ENCODE measurements around the gene EFCC1.
"Not testable (repeated sequence)": the region's sequence is repeated elsewhere in the genome, so short reads cannot be mapped to it uniquely, and the experiment has no call there.

EFCC1 gene

DNA sequence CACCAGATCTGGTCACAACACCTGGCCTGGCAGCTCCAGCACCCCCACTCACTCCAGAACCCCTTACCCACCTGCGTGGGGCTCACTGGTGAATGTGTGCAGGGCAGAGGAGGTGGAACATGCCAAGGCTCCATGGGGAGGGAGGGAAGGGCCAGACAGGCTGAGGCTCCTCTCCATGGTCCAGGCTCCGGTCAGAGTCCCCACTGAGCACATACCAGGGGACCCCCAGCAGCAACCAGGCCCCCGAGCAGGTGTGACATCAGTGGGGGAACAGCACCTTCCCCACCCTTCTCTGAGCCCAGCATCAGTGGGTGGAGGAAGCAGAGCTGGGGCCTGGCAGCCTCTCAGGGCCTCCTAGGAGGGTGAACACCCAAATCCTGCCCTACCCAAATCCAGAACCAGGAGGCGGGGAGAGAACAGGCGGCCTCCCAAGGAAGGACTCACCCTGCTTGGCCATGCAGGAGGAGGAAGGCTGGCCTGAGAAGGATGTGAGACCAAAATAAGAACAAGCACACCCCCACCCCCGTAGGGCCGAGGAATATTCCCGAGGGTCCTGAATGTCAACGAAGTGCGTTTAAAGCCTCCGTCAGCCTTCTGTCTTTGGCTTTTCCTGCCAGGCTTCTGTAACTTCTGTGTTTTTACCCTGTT lies 58.3 kb downstream of the EFCC1 start:
- no peak for DNase-seq

DNA sequence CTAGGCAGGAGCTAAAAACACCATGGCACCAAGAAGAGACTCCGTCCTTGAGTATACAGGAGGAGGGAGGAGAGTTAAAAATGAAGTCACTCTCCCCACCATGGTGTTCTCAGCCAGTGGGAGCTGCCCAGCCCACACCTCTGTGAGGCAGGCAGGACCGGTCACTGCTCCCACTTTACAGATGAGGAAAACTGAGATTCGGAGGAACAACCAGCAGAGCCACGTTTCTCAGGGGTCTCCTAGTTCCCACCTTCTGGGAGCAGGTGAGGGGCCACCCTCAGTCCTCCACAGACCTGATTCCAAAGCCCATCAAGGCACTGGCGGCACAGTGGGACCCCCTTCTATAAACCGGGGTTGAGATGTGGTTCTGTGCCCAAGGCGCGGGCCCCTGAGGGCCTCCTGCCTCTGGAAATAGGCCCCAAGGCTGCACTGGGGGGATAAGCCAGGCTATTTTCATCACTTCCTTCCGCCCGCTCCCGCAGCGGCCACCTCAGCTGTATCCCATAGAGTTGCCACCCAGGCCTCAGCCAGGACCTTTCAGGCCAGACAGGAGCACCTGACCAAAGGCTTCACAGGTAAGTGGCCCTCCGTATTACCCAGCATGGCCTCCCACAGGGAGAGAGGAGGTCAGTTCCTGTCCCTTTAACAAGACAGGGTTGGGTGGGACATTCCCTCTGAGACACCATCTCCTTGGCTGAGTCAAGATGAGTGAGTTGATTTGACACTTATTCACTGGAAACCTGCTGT lies 59.3 kb downstream of the EFCC1 start, which contains the start of gene GP9:
Gene GP9, plus strand, starts transcription at position 504 of the 747 bp plus-strand sequence. CDS start 961 bp downstream, outside the sequence.
- no peak for DNase-seq

DNA sequence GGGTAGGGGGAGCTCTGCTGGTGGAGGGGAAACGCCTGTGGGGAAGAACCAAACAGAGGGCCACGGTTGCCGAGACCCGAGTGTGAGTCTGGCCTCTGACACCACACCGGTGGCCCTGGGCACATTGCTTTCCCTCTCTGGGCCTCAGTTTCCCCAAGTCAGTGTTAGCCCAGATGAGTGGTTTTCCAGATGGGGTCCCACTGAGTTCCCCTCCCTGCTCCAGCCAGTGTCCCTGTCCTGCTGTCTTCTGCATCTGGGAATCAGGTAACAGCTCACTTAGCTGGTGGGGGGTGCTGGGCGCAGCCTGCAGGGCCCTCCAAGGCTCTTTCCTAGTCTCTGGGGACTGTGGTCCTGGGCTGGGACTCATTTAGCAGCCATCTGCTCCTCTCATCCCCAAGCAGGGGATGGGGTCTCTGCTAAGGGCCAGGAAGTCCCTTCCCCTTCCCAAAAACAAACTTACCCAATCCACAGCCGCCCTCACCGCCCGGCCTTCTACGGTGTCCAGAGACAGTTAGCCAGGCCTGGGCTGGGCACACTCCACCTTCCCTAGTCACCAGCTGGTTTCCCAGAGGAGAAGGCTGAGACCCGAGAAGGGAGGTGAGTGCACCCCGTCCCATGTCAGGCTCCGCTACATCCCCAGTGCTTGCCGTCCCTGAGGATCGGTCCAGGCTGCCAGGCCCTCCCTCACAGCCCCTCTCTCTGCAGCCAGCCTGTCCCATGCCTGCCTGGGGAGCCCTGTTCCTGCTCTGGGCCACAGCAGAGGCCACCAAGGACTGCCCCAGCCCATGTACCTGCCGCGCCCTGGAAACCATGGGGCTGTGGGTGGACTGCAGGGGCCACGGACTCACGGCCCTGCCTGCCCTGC lies 60.2 kb downstream of the EFCC1 start:
- DNase-seq: no peak

DNA sequence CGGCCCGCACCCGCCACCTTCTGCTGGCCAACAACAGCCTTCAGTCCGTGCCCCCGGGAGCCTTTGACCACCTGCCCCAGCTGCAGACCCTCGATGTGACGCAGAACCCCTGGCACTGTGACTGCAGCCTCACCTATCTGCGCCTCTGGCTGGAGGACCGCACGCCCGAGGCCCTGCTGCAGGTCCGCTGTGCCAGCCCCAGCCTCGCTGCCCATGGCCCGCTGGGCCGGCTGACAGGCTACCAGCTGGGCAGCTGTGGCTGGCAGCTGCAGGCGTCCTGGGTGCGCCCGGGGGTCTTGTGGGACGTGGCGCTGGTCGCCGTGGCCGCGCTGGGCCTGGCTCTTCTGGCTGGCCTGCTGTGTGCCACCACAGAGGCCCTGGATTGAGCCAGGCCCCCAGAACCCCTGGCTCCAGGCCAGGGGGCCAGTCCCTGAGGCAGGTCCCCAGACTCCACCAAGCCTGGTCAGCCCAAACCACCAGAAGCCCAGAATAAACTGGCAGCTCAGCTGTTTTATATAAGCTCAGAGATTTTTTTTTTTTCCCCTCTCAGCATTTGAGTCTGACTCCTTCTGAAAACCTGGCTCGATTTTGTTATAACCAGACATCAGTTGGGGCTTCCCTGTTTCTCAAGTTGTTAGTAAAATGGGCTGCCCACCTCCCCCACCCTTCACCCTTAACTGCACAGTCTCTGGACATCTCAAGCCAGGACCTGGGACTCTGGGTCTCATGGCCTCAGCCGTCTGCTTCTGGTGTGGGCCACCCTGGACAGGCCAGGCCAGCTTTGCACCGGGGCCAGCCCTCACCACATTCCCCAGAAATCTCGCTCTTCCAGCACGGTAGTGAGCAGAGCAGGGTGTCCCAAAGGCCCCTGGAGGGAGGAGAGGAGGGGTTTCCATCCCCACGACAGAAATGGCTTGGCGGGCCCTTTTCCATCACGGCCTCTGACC lies 61.1 kb downstream of the EFCC1 start:
- no peak for DNase-seq

DNA sequence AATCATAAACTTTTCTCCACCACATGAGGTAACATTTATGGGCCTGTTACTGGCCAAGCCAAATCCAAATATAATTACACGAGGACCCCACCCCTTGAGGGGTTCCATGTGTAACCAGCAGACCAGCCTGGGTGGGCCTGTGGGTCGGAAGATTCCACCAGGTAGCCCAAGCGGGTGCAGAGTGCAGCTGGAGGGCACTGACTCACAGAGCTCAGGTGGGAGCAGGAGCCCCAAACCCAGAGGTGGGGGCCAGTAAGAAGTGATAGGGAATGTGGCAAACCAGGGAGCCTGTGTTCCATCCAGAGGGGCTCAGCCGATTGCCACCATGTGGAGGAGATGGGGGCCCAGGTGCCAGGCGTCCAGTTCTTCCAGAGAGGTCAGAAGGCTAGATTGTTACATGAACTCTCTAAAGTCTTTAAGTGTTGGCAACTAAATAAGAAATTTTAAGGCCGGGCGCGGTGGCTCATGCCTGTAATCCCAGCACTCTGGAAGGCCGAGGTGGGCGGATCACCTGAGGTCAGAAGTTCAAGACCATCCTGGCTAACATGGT lies 62.1 kb downstream of the EFCC1 start:
- DNase-seq: no peak

DNA sequence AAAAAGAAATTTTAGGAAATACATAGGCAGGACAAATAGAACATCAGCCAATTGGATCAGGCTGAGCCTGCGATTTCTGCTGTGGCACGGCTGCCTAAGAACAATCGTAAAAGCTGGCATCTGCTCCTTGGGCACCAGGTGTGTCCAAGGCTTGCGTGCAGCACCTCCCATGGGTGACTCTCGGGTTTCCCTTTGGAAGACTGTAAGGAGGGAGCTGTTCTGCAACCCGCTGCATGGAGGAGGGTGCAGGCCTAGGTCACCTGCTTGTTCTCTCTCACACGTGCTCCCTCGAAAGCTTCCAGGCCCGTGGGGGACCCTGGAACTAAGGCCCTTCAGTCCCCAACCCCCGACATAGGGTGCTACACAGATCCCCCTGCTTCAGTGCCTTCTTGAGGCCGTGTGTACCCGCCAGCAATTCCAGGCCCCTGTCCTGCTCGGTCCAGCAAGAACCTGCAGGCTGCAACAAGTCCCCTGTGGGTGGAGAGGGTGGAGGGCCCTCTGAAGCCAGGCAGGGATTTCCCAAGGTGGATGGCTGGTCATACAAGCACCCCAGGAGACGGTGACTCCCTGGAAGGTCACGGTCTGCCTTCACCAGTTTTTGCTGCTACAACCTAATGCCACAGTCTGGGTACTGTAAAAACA lies 62.9 kb downstream of the EFCC1 start:
- DNase-seq: no peak

DNA sequence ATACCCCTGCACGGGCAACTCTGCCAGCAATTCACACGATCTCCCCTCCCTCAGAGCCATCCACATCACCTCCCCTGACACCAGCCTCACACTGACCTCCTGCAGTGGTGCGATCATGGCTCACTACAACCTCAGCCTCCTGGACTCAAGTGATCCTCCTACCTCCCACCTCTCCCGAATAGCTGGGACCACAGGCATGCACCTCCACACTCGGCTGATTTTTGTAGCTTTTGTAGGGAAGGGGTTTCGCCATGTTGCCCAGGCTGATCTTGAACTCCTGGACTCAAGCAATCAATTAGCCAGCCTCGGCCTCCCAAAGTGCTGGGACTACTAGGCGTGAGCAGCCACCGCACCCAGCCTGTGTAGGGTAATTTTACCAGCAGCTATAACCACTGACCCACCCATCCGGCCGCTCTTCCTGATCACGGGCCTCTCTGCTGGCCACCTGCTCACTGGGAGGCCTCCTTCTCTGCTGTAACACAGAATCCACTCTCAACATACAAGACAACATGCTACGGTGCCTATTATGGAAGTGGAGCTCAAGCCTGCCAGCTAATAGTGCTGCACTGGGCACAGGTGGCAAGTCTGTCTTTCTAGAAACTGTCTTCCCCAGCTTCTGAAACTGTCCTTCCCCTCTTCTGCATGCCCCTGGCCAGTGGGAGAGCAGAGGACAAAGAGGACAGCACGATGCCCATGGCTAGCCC lies 64.1 kb downstream of the EFCC1 start:
- no peak for DNase-seq

DNA sequence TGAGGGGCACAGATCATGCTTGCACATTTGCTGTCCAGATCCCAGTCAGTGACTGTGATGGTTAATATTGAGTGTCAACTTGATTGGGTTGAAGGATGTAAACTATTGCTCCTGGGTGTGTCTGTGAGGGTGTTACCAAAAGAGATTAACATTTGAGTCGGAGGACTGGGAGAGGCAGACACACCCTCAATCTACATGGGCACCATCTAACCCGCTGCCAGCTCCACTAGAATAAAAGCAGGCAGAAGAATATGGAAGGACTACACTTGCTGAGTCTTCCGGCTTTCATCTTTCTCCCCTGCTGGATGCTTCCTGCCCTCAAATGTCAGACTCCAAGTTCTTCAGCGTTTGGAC lies 64.6 kb downstream of the EFCC1 start:
- no peak for DNase-seq

DNA sequence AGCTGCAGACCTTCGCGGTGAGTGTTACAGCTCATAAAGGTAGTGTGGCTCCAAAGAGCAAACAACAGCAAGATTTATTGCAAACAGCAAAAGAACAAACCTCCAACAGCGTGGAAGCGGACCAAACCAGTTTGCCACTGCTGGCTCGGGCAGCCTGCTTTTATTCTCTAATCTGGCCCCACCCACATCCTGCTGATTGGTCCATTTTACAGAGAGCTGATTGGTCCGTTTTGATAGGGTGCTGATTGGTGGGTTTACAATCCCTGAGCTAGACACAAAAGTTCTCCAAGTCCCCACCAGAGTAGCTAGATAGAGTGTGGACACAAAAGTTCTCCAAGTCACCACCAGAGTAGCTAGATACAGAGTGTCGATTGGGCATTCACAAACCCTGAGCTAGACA lies 66.6 kb downstream of the EFCC1 start:
- DNase-seq: not testable (repeated sequence)

DNA sequence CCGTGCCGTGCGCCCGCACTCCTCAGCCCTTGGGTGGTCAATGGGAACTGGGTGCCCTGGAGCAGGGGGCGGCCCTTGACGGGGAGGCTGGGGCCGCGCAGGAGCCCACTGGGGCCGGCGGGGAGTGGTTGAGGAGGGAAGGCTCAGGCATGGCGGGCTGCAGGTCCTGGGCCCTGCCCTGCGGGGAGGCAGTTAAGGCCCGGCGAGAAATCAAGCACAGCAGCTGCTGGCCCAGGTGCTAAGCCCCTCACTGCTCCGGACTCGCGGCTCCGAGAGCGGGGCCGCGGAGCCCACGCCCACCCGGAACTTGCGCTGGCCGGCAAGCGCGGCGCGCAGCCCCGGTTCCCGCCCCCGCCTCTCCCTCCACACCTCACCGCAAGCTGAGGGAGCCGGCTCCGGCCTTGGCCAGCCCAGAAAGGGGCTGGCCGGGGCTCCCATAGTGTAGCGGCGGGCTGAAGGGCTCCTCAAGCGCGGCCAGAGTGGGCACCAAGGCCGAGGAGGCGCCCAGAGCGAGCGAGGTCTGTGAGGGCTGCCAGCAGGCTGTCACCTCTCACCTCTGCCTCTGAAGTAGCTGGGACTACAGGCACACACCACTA lies 67.3 kb downstream of the EFCC1 start:
- no peak for DNase-seq

DNA sequence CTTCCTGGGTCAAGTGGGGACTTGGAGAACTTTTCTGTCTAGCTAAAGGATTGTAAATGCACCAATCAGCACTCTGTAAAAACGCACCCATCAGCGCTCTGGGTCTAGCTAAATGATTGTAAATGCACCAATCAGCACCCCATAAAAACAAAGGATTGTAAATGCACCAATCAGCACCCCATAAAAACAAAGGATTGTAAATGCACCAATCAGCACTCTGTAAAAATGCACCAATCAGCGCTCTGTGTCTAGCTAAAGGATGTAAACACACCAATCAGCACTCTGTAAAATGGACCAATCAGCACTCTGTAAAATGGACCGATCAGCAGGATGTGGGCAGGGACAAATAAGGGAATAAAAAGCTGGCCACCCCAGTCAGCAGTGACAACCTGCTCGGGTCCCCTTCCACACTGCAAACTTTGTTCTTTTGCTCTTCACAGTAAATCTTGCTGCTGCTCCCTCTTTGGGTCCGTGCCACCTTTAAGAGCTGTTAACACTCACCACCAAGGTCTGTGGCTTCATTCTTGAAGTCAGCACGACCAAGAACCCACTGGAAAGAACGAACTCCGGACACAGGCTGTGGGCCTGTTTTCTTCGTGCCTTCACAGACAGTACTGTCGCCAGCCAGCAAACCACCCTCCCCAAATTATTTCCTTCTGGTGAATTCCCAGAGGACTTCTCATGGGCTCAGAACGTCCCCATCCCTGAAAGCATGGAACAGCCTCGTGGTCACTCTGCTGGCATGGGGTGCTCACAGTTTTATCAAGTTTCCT lies 68.4 kb downstream of the EFCC1 start:
- not testable (repeated sequence) for DNase-seq

DNA sequence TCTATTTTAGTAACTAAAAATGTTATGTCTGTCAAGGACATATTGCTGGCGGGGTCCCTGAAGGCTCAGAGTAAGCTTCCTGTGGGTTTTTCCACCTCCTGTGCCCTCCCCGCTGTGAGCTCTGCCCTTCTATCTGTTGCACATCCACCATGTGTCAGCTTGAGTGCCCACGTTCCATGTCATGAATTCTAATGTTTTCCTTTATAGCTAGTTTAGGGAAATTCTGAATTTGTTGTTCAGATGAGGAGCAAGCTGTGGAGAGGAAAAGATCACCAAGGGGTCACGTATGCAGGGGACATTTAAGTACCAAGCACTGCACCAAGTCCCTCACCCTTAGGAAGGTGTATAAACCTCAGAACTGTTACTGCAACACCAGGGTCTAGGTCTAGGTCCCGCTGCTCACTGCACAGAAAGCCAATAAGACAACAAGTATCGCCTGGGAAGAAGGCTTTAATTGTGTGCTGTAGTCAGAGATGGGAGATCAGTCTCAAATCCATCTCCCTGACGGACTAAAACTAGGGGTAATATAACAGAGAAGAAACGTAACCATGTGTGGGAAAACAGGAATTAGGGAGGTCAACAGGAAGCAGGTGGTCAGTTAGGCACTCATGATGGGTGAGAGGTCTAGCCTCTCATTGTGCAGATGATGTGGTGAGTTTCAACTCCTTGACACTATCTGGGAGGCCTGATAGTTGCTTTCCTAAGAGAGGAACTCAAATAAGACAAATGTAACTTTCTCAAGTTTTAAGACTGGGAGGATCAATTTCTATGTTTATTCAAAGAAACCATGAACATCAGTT lies 69.2 kb downstream of the EFCC1 start:
- no peak for DNase-seq

DNA sequence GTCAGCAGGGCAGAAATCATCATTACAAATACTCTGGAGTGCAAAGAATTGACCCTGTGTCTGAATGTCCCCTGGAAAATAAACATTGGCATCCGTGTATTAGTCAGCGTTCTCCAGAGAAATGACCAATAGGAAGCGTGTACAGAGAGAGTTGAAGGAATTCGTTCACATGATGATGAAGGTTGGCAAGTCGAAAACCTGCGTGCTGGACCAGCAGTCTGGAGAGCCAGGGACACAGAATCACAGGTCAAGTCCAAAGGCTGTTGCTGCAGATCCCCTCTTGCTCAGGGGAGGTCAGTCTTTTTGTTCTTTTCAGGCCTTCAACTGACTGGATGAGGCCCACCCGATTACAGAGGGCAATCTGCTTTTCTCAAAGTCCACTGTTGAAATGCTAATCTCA lies 76.1 kb downstream of the EFCC1 start:
- DNase-seq: no peak

DNA sequence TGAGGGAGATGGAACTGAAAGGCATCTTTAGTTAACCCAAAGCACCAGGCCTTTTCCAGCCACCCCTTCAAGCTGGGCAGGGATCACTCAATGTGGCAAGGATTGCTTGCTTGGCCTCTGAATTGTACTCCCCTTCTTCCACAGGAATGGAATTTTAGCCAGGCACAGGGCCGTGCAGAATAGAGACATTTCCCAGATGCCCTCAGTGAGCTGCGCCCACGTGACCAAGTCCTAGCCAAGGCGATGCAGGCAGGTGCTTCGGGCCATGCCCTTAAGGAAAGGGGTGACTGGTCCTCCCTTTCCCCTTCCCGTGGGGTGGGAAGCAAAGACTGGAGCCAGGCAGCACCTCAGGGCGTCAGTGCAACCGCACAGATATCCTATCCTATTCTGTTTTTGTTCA lies 77.4 kb downstream of the EFCC1 start:
- DNase-seq: no peak

DNA sequence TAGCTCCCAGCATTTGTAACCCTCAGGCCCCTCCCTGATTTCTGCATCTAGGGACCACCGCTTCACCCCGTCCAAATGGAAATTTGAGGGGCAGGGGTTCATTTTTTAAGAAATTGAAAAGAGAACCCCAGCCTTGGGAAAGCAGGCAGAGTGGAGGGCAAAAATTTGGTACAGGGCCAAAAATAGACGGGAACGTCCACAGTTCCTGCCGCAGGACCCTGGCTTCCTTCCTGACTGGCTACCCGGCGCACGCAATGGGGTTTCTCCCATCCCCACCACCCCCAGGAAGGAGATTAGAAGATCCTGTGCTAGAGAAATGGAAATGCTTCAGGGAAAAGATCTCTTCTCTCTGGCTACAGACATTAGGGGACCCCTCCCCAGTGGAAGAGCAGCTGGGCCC lies 80.4 kb downstream of the EFCC1 start:
- DNase-seq: no peak

DNA sequence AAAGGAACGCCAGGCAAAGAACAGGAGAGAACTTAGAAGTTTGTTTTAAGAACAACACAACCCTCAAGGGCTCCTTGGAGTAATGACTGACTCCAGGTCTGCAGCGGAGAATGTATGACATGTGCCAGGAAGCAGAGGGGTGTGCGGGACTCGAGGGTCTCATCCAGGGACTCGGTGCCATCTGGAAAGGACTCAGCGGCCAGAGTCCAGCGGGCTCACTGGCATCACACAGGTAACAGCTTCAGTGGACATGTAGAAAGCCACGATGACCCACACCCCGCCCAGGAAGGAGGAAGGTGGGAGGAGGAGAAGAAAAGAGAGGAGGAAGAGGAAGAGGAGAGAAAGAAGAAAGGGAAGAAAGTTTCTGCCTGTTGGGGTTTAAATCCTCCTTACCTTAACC lies 80.9 kb downstream of the EFCC1 start:
- DNase-seq: no peak

DNA sequence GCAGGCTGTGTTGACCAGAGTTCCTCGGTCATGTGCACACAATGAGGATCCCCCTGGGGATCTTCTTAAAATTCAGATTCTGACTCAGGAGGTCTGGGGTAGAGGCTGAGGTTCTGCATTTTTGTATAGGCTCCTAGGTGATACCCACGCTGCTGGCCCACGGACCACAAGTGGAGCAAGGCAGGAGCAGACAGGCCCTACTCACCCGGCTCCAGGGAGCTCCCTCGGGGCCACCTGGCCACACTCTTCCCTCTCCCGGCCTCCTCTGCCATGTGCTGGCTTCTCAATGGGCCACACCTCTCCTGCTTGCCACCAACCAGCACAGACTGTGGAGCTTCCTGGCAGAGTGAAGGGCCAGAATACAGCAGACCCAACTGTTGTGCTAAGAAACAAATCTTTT lies 83.4 kb downstream of the EFCC1 start:
- no peak for DNase-seq

DNA sequence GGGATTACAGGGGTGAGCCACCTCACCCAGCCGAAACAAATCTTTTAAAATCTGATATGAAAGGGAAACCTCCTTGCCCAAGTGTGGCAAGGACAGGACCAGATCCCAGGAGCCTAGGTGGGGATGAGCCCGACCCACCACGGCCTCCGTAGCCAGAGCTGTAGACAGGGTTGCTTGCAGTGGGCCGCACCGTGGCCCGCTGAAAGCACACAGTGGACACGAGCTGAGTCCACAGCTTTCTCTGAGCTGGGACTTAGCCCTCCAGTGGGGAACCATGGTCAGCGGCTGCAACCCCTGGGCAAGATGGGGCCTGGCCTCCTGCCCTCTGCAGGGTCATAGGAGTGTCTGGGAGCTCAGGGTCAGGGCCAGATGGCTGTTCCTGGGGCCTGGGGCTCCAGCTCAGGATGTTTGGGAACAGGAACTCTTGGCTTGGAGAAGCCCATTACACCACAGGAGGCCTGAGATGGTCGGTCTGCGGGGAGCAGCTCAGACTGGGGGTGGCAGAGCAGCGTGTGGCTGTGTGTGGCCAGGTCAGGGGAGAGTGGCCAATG lies 84.1 kb downstream of the EFCC1 start:
- no peak for DNase-seq

DNA sequence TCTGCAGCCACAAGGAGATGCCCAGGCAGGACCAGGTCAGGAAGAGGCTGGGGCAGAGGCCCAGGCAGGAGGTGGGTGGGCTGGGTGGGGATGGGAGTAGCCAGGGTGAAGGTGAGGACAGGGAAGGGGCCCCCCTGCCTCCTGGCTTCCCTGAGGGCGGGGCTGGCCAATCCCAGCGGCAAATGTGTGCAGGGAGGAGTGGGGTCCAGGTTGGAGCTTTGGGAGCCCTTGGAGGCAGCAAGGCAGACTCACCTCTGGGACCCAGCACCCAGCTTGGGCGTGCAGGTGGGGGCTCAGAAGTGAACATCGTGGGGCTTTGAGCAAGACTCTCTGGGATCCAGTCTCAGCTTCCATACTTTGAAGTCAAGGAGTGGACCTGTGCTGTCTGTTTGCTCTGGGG lies 84.7 kb downstream of the EFCC1 start:
- no peak for DNase-seq

Data from activated naive CD4-positive, alpha-beta T cell (primary cell).